GM19467 (cell line): ENCODE measurements around the gene FABP1.

ENCODE experiments used
- ATAC-seq: cut with Tn5 transposase; IDR thresholded peaks from one replicate; pipeline ENCODE4 v1.9.1; 2021; ENCODE audit warnings: mild to moderate bottlenecking, moderate library complexity; ENCODE audit not compliant: unreplicated experiment

The FABP1 gene

DNA sequence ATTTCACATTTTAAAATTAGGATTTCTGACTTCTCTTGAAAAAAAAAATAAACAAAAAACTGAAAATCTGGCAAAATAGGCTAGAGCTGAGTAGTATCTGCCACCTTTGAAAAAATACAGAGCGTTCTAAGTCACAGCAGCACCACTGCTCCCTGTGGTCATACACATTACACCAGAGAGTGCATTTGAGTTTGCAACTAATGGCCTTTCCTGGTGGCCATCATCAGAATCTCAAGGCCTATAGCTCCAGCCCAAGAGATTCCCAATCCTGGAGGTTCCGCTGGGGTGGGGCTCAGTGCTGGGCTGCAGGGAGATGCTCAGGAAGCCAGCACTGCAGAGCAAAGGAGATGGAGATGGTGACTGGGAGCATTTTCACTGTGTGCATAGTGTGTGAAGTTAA, 42.8 kb downstream of the FABP1 start:
- no peak for ATAC-seq

GRCh38 chr2:88082781-88083180, 45.1 kb downstream of the FABP1 start:
- ATAC-seq, result no peak

GRCh38 chr2:88081924-88082608, 45.8 kb downstream of the FABP1 start:
- no peak for ATAC-seq

GRCh38 chr2:88080545-88080944, 47.3 kb downstream of the FABP1 start:
- ATAC-seq, result no peak

DNA sequence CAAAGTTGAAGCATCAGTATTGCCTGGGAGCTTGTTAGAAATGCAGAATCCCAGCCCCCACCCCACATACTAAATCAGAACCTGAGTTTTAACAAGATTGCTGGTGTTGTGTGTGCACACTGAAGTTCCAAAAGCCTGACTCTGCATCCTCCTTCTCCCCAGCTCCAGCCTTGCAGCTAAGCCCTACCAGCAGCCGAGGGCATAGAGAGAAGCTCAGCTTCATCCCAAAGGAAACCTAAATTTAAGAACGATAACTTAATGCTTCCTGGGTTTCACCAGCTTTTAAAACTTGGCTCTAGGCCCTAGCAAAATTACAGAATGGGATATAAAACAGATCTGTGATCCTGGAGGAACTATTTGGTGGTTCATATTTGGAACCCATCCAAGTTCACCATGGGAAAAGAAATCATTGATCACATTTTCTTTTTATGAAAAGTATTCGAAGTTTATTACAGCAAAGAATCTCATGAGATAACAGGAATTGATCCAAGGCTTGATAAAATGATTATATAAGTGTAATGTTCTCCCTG, 49.2 kb downstream of the FABP1 start:
- no peak for ATAC-seq

GRCh38 chr2:88077080-88077479, 50.8 kb downstream of the FABP1 start:
- ATAC-seq, result no peak

DNA sequence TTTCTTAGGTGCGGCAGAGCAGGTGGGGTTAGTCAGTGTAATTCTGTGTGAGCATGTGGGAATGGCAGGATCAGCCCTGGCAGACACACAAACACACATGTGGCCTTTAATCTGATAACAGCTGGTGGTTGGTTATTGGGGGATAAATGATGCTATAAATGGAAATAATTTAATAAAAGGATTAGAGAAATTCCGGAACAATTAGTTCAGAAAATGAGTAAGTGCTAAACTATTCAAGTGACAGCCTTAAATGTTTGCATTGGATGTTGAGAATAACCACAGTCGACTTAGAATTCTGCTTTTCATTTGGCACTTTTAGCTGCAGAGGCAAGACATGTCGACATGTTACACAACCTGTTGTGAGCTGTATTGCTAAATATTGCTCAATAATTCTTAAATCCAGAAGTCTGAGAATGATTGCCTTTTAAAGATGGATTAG, 53.0 kb downstream of the FABP1 start:
- ATAC-seq, result no peak

GRCh38 chr2:88074150-88074549, 53.7 kb downstream of the FABP1 start:
- no peak for ATAC-seq
